Activated CD8-positive, alpha-beta memory T cell treated with anti-CD3 and anti-CD28 coated beads, Interleukin-2, amount 50 U/mL, for 1 hour (primary cell): ENCODE measurements around the gene KRT27.

Source experiments
- DNase-seq: peaks from one replicate; pipeline ENCODE4 v3.0.0-alpha.2; 2020; ENCODE audit errors: extremely low read depth

KRT27 gene

GRCh38 chr17:40809721-40810421 lies 27.5 kb upstream of the KRT27 start:
- no peak for DNase-seq

DNA sequence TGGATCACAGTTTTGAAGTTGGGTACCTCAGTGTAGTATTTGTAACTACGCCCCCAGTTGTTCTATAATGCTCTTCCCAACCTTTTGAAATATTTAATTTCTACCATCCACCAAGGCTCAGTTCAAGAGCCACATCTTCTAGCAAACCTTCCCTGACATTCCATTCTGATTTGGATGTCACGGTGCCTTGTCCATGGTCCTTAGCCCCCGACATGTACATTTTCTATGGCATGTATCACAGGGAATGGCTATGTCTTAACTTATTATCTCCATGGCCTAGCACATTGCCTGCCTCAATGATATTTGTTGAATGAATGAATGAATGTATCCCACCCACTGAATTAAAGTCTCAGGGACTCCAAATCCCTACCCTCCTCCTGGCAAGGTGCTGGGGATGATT lies 23.8 kb upstream of the KRT27 start:
- no peak for DNase-seq

DNA sequence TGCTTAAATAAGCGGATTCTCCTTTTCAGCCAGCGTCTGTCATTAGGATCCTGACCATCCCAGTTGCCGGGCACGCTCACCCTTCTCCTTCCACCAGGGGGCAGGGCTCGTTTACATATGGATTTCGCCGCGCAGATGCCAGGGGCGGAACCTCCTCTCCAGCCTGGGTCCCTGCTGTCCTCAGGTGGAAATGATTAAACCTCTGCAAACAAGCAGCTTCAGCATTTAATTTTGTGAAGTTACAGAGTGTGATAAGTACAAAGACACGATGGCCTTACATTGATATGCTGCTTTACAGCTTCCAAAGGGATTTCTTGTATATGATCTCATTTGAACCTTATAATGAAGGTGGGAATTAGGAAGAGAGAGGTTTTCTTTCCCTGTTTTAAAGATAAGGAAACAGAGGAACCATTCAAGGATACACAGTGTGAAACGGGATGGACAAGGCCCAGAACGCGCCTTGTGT lies 21.3 kb upstream of the KRT27 start:
- peak; percentile 36 for DNase-seq

DNA sequence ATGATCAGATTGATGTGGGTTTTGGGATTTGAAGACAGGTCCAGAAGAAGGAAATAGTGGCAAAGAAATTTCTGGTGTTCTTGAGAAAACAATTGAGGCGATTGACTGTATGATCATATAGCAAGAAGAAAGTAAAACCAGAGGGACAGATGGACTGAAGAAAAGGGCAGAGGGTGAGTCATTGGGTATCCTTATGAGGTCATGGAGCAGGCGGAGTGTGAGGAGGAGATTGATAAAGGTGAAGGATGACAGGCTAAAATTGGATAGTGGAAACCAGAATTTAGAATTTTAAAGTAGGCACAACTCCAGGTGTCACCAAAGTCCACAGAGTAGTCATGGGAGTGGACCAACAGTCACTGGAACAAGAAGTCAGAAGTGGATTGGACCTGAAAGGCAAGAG lies 18.8 kb upstream of the KRT27 start:
- no peak for DNase-seq

- no peak for DNase-seq
Measured at GRCh38 chr17:40800381-40800780, 18.0 kb upstream of the KRT27 start.

DNA sequence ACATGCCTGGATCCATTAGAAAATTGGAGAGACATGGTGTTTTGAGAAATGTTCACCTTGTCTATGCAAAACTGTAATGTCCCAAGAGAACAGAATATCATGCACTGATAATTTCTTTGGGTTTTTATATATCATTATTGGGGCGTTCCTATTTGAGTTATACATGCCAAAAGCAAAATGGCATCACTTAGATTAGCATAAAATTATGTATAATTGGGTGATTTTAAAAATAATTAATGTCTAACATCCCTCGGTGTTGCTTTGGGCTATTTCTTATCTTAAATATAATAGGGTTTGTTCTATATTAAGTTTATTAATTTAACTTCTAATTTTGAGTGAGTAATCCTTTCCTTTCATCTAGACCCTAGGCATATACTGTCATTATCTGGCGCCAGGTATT lies 17.5 kb upstream of the KRT27 start, which contains the start of gene KRT28:
TSS of gene KRT28 (minus strand) at position 101 of the 400 bp plus-strand sequence. CDS start at position 35, 66 bp downstream.
- DNase-seq: no peak

GRCh38 chr17:40796846-40797245 lies 14.5 kb upstream of the KRT27 start:
- DNase-seq: no peak

- no peak for DNase-seq
Measured at GRCh38 chr17:40795019-40795667, 12.8 kb upstream of the KRT27 start.

DNA sequence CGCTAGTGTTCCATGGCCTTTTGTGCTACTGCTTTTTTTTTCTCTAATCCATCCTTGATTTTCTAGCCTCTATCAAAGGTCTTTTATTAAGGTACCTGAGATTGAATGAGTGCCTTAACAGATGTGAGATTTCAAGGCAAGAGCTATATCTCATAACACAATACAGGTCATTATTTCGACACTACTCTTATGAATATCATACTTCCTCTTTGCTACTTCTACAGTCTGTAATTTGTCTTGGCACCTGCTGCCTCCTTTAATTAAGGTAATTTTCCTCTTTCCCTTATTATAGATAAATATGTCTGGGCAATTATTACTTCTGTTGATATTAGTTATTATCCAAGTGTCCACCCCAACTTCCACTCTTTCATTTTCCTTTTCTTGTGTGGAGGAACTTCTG lies 12.1 kb upstream of the KRT27 start:
- no peak for DNase-seq

- DNase-seq: no peak
Measured at GRCh38 chr17:40793832-40794231, 11.5 kb upstream of the KRT27 start.

- no peak for DNase-seq
Measured at GRCh38 chr17:40791787-40792436, 9.6 kb upstream of the KRT27 start.

DNA sequence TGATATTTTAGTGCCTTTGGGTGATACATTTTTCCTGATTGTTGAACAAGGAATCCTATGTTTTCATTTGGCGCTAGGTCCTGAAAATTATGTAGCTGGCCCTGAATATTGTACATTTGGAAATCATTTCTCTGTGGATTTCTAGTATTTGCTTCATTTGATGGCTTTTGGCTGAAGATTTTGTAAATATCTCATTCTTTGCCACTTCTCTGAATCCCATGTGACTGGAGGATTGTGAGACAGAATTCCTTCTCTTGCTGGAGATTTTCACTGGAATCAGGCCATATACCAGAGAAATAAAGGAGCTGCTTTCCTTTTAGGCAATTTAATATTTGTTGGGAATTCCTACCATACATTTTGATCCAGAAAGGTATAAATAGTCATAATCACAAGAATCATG lies 8.8 kb upstream of the KRT27 start:
- no peak for DNase-seq

GRCh38 chr17:40779181-40779909 lies 3.0 kb downstream of the KRT27 start:
- no peak for DNase-seq

DNA sequence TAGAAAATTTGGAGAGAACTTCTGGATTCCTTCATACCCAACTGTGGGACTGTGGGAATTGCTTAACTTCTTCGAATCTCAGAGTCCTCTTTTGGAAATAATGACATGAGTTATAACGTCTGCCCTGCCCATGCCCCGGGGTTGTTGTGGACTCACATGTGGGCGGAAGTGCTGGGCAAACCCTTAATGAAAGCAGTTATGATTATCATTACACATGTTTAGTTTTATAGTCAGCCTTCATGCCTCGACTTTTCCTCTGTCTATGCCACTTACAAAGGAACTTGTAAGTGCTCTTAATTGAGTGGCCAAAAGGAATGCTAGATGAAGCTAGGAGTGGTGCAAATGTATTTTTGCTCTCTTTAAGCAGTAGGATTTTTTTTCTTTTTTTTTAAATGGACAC lies 3.9 kb downstream of the KRT27 start:
- DNase-seq: no peak

DNA sequence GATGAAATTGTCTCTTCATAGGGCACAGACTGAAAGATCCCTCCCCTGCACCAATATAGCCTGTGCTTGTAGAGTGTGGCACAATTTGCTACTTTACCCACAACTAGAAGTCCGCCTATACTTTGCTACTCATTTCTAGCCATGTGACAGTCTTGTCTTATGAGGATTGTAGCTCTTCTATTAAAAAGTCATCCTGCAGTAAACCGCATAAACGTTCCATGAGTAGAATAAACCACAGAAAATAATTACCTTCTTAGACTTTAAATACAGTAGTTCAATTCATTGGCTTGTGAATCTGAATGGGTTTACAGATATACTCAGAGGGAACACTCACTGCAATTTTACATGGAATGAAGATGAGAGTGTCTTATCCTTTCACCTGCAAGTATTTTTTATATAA lies 4.4 kb downstream of the KRT27 start:
- no peak for DNase-seq

- DNase-seq: no peak
Measured at GRCh38 chr17:40777459-40777858, 4.9 kb downstream of the KRT27 start.

- DNase-seq: no peak
Measured at GRCh38 chr17:40775945-40776344, 6.4 kb downstream of the KRT27 start.

- no peak for DNase-seq
Measured at GRCh38 chr17:40772101-40772500, 10.2 kb downstream of the KRT27 start, which contains the start of gene KRT26. KRT26 (minus strand) TSS chr17:40772201; CDS start chr17:40772113, 88 bp downstream.

- no peak for DNase-seq
Measured at GRCh38 chr17:40765657-40766056, 16.7 kb downstream of the KRT27 start.

DNA sequence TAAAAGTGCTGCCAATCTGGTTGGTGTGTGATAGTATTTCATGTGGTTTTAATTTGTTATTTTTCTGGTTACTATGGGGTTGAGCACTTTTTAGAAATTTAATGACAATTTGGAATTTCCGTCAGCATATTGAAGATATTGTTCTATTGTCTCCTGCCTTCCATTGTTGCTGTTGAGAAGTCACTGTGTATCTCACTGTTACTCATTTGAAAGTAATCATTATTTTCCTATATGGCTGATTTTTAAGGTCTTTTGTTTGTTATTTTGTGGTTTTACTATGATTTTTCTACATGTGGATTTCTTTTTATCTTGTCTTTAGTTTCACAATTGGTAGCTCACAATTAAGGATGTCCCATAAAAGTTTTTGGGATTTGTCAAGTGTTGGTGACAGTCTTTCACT lies 18.6 kb downstream of the KRT27 start:
- no peak for DNase-seq

GRCh38 chr17:40760105-40761016 lies 22.0 kb downstream of the KRT27 start:
- DNase-seq: no peak
